ENCODE data around the gene CDH4.

CDH4 gene

GRCh38 chr20:61303217-61303616 is 51.2 kb downstream of the CDH4 start:
- DNase-seq = no peak

DNA sequence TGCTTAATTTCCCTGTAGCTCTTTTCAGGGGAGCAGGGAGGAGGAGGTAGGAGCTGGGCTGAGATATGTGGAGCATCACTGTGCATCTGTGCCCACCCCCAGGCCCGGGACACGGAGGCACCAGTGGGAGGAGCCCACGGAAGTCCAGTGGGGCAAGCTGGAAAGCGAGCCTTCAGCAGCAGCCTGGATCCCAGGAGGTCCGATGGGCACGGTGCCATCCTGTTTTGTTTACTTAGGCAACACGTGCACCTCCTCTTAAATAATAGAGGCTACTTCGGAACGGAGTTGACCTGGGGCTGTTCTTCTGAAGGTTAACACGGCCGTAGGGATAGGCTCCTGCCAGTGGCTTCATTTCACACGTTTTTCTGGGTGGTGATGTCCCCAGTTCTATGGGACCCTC is 51.6 kb downstream of the CDH4 start:
- no peak for DNase-seq

GRCh38 chr20:61304750-61305149 is 52.7 kb downstream of the CDH4 start:
- no peak for DNase-seq

- DNase-seq = no peak
Measured at GRCh38 chr20:61306937-61307475, 54.9 kb downstream of the CDH4 start.

DNA sequence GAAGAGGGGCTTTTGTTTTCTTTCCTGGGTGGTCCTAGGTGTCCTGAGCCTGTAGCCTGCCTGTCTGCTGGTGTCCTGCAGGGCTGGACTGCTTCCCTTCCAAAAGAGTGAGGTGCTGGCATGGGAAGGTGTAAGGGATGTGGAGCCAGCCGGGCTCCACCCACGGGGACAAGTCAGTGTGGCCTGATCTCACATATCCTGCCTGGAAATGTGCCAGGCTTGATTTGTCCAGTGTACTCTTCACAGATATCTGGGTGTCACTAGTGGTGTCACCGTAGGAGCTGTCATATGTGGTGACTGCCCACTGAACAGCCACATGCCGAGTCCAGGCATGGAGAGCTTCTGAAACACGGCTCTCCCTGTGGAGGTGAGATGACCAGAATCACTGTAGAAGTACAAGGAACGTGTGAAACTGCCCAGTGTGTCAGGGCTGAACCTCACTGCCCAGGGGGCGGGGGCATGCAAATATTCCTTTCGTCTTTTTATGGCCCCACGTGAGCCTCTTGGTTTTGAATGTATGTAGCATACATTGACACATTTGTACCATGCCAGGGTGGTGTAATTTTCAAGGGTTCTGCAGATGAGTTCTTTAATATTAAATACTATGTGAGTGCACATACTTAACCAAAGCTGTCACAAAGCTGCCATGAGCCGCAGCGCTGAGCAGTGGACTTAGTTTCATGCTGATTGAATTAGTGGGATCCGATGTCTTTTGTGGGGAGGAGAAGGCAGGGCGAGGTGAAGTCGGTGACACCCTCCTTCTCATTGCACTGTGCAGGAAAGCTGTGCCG is 55.8 kb downstream of the CDH4 start:
- no peak for DNase-seq

- DNase-seq = no peak
Measured at GRCh38 chr20:61308477-61308774, 56.4 kb downstream of the CDH4 start.

- DNase-seq = no peak
Measured at GRCh38 chr20:61310954-61311353, 58.9 kb downstream of the CDH4 start.

DNA sequence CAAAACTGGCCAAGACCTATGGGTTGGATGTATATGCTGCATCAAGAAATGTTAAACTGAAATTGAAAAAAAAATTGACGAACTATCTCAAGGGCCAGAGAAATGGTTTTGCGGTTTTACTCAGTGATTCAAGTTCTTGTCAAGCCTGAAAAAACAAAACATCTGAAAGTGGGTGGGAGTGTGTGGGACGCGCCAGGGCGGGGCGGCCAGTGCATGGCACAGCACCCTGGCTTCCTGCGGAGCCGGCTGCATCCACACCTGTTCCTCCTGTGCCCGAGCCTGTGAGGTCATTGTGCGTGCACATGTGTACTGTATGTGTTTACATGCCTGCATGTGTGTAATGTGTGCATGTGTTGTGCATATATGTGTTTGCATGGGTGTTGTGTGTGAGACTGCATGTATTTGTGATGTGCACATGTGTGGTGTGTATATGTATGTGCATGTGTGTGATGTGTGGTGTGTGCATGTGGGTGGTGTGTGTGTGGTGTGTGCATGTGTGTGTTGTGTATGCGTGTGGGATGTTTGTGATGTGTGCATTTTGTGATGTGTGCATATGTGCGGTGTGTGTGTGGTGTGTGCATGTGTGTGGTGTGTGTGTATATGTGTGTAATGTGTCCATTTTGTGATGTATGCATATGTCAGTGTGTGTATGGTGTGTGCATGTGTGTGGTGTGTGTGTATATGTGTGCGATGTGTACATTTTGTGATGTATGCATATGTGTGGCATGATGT is 59.8 kb downstream of the CDH4 start:
- no peak for DNase-seq

DNA sequence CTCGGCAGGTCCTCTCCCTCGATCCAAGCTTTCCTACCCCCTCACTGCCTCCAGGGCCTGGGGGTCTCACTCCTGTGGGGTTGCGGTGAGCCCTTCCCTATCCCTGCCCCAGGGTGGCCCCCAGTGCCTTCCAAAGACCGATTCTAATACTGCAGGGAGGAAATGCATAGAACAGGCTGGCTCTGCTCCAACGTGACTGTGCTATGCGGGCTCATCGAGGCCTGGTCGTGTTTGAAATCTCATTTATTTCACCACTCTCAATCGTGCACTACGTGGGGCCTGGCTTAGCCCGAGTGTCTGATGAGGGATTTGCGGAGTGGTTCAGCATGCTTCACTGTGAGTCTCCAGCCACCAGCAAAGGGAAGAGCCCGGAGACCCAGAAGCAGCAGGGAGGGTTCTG is 60.9 kb downstream of the CDH4 start:
- no peak for DNase-seq

DNA sequence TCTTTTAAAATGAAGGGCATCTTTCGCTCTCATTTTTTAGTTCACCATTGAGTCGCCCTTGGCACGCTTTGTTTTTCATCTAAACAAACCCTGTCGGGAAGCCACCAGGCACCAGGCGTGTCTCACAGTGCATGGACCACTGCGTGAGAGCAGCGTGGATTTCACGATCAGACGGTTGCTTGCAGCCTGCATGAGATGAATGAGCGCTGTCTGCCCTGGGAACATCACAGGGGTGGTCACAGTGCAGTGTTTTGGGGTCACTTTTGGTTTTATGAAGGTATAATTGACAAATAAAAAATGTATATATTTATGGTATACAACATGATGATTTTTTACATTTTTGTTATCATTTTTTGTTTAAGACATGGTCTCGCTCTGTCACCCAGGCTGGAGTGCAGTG is 61.3 kb downstream of the CDH4 start:
- DNase-seq = no peak

DNA sequence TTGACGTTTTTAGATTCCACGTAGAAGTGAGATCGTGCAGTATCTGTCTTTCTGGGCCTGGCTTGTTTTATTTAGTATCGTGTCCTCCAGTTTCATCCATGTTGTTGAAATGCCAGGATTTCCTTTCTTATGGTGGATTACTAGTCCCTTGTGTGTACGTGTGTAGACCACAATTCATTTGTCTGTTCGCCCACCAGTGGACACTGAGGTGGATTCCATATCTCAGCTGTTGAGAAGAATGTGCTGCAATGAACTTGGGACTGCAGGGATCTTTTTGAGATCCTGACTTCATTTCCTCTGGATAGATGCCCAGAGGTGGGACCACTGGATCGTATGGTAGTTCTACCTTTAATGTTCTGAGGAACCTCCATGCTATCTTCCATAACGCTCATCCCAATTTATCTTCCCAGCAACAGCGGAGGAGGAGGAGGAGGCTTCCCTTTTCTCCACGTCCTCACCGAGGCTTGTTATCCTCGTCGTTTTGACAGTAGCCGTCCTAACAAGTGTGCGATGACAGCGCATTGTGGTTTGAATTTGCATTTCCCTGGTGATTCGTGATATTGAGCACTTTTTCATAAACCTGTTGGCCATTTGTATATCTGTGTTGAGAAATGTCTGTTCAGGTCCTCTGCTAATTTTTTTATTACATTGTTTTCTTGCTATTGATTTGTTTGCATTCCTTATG is 62.4 kb downstream of the CDH4 start:
- no peak for DNase-seq

DNA sequence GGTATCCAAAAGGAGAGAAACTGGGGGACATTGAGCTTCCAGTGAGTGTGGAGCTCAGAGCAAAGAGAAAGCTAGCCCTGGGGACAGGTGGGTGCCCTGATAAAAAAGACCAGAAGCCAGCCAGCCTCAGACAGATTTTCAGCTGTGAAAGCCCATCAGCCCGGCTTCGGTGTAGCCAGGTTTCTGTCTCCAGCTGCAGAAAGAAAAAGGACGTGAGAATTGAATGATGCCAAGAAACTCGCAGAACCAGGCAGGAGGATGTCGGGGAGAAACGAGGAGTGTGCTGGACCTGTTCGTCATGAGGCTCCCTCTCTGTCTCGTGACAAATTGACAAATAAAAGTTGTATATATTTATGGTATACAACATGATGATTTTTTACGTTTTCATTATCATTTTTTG is 63.3 kb downstream of the CDH4 start:
- DNase-seq = no peak

GRCh38 chr20:61316346-61316745 is 64.3 kb downstream of the CDH4 start:
- DNase-seq = no peak

- no peak for DNase-seq
Measured at GRCh38 chr20:61317966-61318530, 66.0 kb downstream of the CDH4 start.

DNA sequence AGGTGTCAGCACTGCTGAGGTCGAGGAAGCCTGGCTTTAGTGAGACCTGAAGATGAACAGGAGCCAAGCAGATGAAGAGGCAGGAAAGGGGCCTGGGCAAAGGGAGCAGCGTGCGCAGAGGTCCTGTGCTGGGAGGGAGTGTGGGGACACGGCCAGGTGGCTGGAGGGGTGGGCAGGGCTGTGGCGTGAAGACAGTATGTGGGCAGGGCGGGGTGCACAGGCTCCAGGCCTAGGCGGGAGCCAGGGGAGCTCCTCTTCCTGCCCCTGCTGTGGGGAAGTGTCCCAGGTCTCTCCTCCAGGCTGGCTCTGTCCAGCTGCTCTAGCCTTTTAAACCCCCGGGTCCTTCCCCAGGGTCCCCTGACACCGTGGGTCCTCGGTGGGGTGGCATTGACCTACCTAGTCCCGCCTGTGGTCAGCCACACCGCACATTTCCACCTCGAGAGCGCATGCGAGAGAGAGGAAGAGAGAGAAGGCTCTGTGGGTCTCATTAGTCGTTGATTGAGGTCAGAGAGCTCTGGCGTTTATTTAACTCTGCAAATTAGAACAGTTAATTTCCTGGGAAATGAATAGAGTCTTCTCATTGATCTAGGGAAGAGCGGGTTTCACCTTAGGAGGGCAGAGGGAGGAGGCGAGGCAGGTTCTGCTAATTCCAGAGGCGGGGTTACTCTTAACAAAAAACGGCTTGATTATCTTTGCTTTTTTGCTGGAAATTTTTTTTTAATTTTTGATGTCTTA is 68.8 kb downstream of the CDH4 start:
- no peak for DNase-seq

DNA sequence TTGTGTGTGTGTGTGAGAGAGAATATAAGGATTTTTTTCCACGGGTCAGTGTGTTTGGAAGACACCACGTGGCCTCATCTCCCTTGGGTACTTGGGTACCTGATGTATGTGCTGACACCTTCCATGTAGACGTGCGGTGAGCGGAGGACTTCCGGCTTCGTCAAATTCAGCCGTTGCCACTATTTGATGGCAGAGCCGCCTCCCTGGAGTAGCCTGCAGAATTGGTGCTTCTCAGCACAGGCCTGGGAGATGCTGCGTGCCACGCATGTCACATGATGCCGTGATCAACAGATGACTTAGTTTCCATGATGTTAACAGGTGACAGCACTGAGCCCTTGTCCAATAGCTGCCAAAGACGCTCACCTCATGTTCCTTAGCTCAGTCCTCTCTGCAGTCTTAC is 69.4 kb downstream of the CDH4 start:
- DNase-seq = no peak

GRCh38 chr20:61322151-61322865 is 70.2 kb downstream of the CDH4 start:
- DNase-seq = no peak

GRCh38 chr20:61324906-61325305 is 72.8 kb downstream of the CDH4 start:
- DNase-seq = no peak

GRCh38 chr20:61325718-61326117 is 73.7 kb downstream of the CDH4 start:
- no peak for DNase-seq

GRCh38 chr20:61328911-61329558 is 77.0 kb downstream of the CDH4 start:
- no peak for DNase-seq

GRCh38 chr20:61330441-61330840 is 78.4 kb downstream of the CDH4 start:
- no peak for DNase-seq

GRCh38 chr20:61331543-61331942 is 79.5 kb downstream of the CDH4 start:
- DNase-seq = no peak
